Measurements from ENCODE around the gene SDHA.

The SDHA gene

GRCh38 chr5:186091-187041 is 31.8 kb upstream of the SDHA start:
- DNase-seq: no peak

GRCh38 chr5:187042-187431 is 31.1 kb upstream of the SDHA start:
- DNase-seq: no peak

- no peak for DNase-seq
Observed at GRCh38 chr5:187617-188451, 30.3 kb upstream of the SDHA start.

GRCh38 chr5:188488-189481 is 29.3 kb upstream of the SDHA start:
- DNase-seq: peak; percentile 79

- DNase-seq: no peak
Observed at GRCh38 chr5:189486-189885, 28.6 kb upstream of the SDHA start.

- DNase-seq: no peak
Observed at GRCh38 chr5:189976-190365, 28.1 kb upstream of the SDHA start.

- DNase-seq: no peak
Observed at GRCh38 chr5:190366-191035, 27.6 kb upstream of the SDHA start.

- DNase-seq: no peak
Observed at GRCh38 chr5:191036-191948, 26.8 kb upstream of the SDHA start, which contains the start of gene LRRC14B. TSS of gene LRRC14B (plus strand) at chr5:191495. CDS start at chr5:191539, 44 bp downstream.

GRCh38 chr5:191949-192690 is 26.0 kb upstream of the SDHA start:
- no peak for DNase-seq

- no peak for DNase-seq
Observed at GRCh38 chr5:192691-192969, 25.5 kb upstream of the SDHA start.

GRCh38 chr5:192970-193831 is 24.9 kb upstream of the SDHA start:
- DNase-seq: no peak

- no peak for DNase-seq
Observed at GRCh38 chr5:194102-194501, 24.0 kb upstream of the SDHA start.

GRCh38 chr5:194603-195209 is 23.4 kb upstream of the SDHA start:
- DNase-seq: no peak

GRCh38 chr5:195401-196160 is 22.5 kb upstream of the SDHA start:
- DNase-seq: no peak

GRCh38 chr5:196350-196749 is 21.8 kb upstream of the SDHA start:
- no peak for DNase-seq

- DNase-seq: peak; percentile 11
Observed at GRCh38 chr5:197031-197430, 21.1 kb upstream of the SDHA start.

- DNase-seq: no peak
Observed at GRCh38 chr5:197892-198489, 20.1 kb upstream of the SDHA start.

Data from fibroblast of upper back skin (primary cell).